Mesothelial cell of epicardium (in vitro differentiated cells): ENCODE measurements around the gene MNX1. TPM values are rescaled to one million over a fixed set of nuclear protein-coding genes. Genes with fewer than 3 reads are reported as not detected.

Experiments
- DNase-seq, 2 experiments: peaks; one replicate each; pipeline ENCODE4 v3.0.0; 2021; ENCODE audit warnings: low spot score in 2 of 2; ENCODE audit not compliant: unreplicated experiment in 2 of 2
- H3K27ac Mint-ChIP-seq: 2 replicates; pipeline ENCODE4 v1.8.0; 2021; ENCODE audit warnings: mixed read lengths
- H3K27me3 Mint-ChIP-seq: 2 replicates; pipeline ENCODE4 v1.8.0; 2021; ENCODE audit warnings: low read depth, mixed read lengths
- H3K36me3 Mint-ChIP-seq: 2 replicates; pipeline ENCODE4 v1.8.0; 2021; ENCODE audit warnings: mixed read lengths
- H3K4me1 Mint-ChIP-seq: 2 replicates; pipeline ENCODE4 v1.8.0; 2021; ENCODE audit warnings: mixed read lengths
- H3K4me3 Mint-ChIP-seq: 2 replicates; pipeline ENCODE4 v1.8.0; 2021; ENCODE audit warnings: mild to moderate bottlenecking, moderate library complexity, mixed read lengths
- H3K9me3 Mint-ChIP-seq: 2 replicates; pipeline ENCODE4 v1.8.0; 2021; ENCODE audit warnings: mixed read lengths
- total RNA-seq: library from RNA; stranded (reverse); gene quantifications from 3 replicates; pipeline ENCODE4 v1.2.1, GENCODE V29; 2021
- TF ChIP-seq, protein P1 (sequence below): fragments of 200-600 bp; sonication (generic); IDR thresholded peaks from one replicate; pipeline ENCODE4 v1.5.0; 2021; ENCODE audit warnings: antibody characterized with exemption; ENCODE audit not compliant: unreplicated experiment

The MNX1 gene
- total RNA-seq, 1 donor from 2014 or later: not detected

GRCh38 chr7:157037635-157038034 is 27.2 kb upstream of the MNX1 start:
- H3K27me3 Mint-ChIP-seq: peaks cover 76% of the 10 kb centered on the region

GRCh38 chr7:157037028-157037427 is 26.6 kb upstream of the MNX1 start:
- Mint-ChIP-seq H3K4me3 (no peak overlapping the region), H3K27me3 (peaks cover 77% of the 10 kb centered on the region), H3K27ac (no peak overlapping the region), H3K4me1 (no peaks in the 10 kb centered on the region), H3K9me3 (peaks cover 16% of the 10 kb centered on the region), H3K36me3 (no peaks in the 10 kb centered on the region)
- TF ChIP-seq, protein P1, sequence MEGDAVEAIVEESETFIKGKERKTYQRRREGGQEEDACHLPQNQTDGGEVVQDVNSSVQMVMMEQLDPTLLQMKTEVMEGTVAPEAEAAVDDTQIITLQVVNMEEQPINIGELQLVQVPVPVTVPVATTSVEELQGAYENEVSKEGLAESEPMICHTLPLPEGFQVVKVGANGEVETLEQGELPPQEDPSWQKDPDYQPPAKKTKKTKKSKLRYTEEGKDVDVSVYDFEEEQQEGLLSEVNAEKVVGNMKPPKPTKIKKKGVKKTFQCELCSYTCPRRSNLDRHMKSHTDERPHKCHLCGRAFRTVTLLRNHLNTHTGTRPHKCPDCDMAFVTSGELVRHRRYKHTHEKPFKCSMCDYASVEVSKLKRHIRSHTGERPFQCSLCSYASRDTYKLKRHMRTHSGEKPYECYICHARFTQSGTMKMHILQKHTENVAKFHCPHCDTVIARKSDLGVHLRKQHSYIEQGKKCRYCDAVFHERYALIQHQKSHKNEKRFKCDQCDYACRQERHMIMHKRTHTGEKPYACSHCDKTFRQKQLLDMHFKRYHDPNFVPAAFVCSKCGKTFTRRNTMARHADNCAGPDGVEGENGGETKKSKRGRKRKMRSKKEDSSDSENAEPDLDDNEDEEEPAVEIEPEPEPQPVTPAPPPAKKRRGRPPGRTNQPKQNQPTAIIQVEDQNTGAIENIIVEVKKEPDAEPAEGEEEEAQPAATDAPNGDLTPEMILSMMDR: no peak
- no peak for DNase-seq

More at GRCh38 chr7:157037635-157038034, 27.2 kb upstream of the MNX1 start:
- Mint-ChIP-seq H3K4me3 (no peak overlapping the region), H3K27ac (no peak overlapping the region), H3K36me3 (no peaks in the 10 kb centered on the region), H3K9me3 (peaks cover 16% of the 10 kb centered on the region), H3K4me1 (no peaks in the 10 kb centered on the region)
- DNase-seq: no peak
- TF ChIP-seq, protein P1: no peak

DNA sequence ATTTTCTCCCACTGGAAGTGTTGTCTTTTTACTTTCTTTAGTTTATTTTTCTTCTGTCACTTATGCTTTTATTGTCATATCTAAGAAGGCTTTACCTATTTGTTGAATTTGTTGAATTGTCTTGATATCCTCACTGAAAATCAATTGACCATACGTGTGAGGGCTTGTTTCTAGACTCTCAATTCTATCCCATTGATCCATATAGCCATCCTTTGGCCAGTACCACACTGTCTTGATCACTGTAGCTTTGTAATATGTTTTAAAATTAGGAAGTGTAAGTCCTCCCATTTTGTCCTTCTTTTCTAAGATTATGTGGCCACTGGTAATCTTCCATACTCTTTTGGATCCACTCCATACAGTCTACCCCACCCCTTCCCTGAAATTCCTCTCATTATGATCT is 25.5 kb upstream of the MNX1 start:
- no peak overlapping the region for H3K27ac Mint-ChIP-seq
- H3K36me3 Mint-ChIP-seq: no peaks in the 10 kb centered on the region
- TF ChIP-seq, protein P1: no peak
- peaks cover 77% of the 10 kb centered on the region for H3K27me3 Mint-ChIP-seq
- DNase-seq: no peak
- peaks cover 16% of the 10 kb centered on the region for H3K9me3 Mint-ChIP-seq
- H3K4me1 Mint-ChIP-seq: no peaks in the 10 kb centered on the region
- no peak overlapping the region for H3K4me3 Mint-ChIP-seq

GRCh38 chr7:157035302-157035701 is 24.8 kb upstream of the MNX1 start:
- TF ChIP-seq, protein P1: no peak
- peaks cover 80% of the 10 kb centered on the region for H3K27me3 Mint-ChIP-seq
- no peak overlapping the region for H3K27ac Mint-ChIP-seq
- peaks cover 16% of the 10 kb centered on the region for H3K9me3 Mint-ChIP-seq
- H3K4me1 Mint-ChIP-seq: no peaks in the 10 kb centered on the region
- no peak overlapping the region for H3K4me3 Mint-ChIP-seq
- H3K36me3 Mint-ChIP-seq: no peaks in the 10 kb centered on the region
- DNase-seq: no peak

DNA sequence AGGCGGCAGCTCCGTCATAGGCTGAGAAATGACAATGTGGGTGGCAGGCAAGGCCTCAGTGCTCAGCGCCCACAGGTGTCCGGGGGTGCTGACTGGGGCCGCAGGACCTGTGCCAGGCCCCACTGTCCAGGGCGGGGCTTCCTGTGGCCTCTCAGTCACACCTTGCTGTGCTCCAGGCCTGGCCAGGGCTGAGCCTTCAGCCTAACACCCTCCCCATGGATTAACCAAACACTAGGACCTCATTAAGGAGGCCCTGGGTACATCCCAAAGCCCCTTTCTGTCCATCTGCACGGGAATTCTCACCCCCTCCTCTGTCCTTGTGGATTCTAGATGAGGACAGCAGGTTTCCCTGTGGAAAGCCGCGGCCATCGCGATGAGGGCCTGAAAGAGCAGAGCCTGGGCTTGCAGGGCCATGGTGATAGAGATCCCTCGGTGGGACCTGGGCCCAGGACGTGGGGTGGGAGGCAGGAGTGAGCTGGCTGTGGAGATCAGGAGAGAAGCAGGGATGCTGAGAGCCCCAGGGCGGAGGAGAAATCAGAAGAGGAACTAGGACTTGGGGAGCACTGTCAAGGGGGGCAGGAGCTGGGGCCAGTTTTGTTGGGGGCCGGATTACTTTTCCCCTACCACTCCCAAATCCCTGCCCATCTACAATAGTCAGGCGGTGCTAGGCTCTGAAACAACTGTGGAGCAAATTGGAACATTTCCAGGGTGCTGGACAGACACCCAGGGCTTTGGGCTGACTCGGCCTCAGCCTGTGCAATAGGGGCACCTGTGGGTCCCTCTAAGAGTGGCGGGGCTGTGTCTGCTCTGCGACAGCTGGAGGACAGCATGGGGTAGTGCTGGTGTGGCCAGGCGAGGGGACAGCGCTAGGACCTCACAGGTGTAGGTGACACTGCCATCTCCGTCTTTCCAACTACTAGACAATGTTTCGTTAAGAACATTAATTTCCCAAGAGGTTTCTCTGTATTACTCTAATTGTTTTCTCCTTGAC is 23.3 kb upstream of the MNX1 start:
- Mint-ChIP-seq H3K4me3 (no peak overlapping the region), H3K27ac (no peak overlapping the region), H3K4me1 (no peaks in the 10 kb centered on the region), H3K36me3 (no peaks in the 10 kb centered on the region), H3K9me3 (peaks cover 16% of the 10 kb centered on the region), H3K27me3 (peaks cover 83% of the 10 kb centered on the region)
- TF ChIP-seq, protein P1: no peak
- DNase-seq: no peak
